Right lung (tissue), 5 donors: ENCODE results near the gene SOHLH1. TPM values are rescaled to one million over a fixed set of nuclear protein-coding genes. Genes with fewer than 3 reads are reported as not detected.
"Not testable (repeated sequence)": the region's sequence is repeated elsewhere in the genome, so short reads cannot be mapped to it uniquely, and the experiment has no call there.

Source experiments
- DNase-seq, 2 donors: peaks; one replicate each; pipeline ENCODE4 v3.0.0-alpha.2; 2013
- polyA plus RNA-seq, 5 donors: library from polyadenylated mRNA; unstranded; fragments of 120-200 nt; gene quantifications; one replicate each; pipeline versions ENCODE4 v1.2.1 to v1.2.3, GENCODE V29; 2013; ENCODE audit warnings: inconsistent platforms in 1 of 5, low replicate concordance in 1 of 5; ENCODE audit not compliant: insufficient read length in 5 of 5, insufficient read depth in 1 of 5

The SOHLH1 gene
- polyA plus RNA-seq, 5 donors = not detected

DNA sequence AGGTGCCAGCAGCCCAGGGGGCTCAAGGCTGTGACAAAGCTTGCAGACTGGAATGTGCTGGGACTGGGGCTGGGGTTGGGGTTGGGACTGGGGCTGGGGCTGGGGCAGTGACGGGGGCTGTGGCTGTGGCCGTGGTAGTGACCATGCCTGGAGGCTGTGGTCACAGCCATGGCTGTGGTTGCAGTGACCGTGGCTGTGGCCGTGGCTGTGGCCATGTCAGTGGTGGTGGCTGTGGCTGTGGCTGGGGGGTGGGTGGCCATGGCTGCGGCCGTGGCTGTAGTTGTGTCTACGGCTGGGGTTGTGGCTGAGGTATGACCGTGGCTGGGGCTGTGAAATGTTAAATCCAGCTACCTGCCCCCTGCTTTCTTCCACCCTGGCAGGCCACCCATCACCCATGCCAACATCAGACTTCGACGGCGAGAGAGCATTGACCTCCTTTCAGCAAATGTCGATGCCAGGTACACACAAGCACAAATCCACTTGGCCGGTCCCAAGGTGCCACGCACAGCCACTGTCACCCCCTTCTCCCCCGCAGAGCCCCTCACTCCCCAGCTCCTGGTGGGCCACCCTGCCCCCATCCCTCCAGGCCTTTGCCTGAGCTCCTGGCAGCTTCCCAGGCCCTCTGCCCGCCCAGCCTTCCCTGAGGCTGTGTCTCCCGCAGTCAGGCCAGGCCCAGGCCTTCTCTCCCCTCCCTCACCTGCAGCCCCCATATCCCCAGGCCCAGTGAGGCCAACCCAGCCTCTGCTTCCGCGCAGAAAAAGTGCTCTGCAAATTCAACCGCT, 20.9 kb downstream of the SOHLH1 start:
- DNase-seq = no peak

DNA sequence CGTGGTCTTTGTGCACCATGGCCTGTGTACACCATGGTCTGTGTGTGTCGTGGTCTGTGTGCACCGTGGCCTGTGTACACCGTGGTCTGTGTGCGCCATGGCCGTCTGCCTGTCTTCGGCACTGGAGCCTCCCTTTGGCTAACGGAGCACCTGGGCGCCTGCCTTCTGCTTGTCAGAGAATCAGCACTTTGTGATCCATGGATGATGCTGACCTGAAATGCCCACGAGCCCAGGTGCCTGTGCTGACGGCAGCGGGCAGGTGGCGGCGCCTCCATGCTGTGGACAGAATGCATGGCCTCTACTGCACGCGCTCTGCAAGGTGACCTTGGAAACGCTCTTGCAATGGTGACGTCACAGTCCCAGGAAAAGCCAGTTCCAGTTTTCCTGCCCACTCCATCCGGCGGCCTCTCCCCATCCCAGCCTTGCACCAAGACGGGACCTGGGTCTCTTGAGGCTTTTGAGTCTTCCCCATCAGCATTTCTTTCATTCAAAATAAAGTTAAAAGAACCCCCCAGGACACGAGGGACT, 21.6 kb downstream of the SOHLH1 start:
- DNase-seq = no peak

DNA sequence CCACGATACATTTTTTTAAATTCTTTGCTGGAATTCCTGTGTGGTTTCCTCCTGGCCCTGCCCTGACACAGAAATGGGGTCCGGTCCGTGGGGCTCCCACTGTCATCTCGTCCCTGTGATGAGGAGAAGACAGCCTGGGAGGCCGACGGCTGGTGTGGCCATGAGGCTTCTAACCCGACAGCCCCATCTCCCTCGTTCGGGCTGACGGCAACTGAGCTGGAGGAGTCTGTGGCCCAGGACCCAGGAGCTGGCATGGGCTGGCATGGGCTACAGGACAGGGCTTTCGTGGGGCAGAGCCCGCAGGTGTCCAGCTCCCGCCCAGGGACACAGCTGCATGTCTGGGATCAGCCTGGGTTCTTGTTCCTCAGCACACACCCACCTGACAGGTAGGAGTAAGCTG, 22.4 kb downstream of the SOHLH1 start:
- DNase-seq = no peak

DNA sequence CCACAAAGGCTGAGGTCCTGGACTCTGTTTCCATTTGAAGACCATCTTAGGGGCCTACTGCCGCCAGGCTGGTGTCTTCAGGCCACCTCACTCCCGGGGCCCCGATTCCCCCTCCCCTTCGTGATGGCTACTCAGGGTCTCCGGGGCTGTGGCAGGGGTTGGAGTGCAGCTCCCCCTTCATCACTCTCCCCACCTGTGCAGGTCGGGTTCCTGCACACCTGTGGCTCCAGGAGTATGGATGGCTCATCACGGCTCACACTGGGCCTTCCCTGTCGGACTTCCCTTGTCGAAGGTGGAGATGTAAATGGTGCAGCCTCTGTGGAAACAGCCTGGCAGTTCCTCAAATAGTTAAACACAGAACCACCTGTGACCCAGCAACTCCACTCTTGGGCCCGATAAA, 24.3 kb downstream of the SOHLH1 start:
- DNase-seq = no peak

DNA sequence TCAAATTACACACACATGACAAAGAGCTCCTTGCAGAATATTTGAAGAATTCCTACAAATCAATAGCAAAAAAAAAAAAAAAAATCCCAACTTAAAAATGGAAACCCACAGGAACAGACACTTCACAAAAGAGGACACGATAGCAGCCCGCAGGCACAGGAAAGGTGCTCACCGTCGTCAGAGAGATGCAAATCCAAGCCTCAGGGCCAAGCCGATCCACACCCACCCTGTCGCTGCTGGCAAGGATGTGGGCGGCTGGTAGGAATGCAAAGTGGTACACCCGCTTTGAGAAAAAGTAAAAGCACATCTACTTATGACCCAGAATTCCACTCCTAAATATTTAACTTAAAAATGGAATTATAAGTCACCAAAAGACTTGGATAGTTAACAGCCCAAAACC, 25.3 kb downstream of the SOHLH1 start:
- no peak for DNase-seq

DNA sequence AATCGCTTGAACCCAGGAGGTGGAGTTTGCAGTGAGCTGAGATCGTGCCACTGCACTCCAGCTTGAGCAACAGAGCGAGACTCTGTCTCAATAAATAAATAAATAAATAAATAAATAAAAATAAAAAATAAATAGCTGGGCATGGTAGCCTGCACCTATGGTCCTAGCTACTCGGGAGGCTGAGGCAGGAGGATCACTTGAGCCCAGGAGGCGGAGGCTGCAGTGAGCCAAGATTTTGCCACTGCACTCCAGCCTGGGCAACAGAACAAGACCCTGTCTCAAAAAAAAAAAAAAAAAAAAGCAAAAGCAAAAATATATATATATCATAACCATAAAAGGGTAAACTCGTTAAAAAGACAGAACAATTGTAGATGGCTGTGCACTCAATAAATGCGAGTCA, 26.5 kb downstream of the SOHLH1 start:
- not testable (repeated sequence) for DNase-seq

DNA sequence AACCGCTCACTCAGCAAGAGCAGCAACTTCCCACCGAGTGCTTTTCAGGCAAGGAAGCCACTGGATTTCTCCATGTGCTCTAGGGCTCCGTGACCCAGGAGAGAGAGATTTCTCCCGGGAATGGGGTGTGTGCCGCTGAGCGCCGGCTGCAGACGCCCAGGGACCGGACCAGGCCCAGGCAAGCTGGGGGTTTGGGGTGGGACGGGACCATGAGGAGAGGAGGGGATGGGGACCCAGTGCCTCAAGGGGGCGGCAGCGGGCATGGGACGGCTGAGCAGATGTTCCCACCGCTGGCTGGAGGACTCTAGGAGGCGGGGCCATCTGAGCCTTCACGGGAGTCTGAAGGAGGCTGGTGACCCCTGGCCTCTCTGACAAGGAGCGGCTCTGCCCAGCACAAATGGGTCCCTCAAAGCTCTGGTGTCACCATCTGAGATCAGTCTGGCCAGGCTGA, 27.7 kb downstream of the SOHLH1 start:
- DNase-seq = no peak

DNA sequence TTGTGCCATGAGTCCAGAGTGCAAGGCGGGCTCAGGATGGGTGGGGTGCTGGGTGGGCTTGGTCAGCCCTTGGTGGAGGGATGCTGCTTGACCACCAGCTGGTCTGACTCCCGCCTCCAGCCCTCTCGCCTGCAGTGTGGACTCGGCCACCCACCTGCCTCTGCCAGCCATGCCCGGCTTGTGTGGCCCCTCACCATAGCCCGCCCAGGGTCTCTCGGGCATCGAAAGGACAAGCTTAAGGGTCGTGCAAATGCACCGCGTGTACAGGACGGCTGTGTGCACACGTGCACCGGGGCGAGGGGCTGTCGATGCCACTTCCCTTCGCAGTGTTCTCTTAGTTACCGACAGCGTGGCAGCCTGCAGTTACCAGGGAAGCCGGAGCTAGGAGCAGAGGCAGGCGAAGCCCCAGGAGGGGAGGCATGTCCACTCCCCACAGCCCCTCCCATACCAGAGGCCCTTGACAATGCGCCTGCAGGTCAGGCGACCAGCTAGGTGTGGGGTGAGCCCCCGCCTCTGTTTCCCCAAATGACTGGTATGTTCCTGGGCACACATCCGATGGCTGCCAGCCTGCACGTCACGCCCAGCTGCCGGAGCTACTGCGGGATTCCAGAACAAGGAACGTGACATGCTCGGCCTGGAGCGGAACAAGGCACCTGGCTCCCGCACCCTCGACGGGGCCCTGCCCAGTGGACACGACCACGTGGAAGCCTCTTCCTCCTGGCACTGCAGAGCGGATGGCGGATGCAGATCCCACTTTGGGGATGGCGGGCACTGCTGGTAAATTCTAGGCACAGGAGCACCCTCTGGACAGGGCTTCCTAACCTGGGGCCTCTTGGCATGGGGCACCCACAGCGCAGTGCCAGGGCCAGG, 28.3 kb downstream of the SOHLH1 start:
- no peak for DNase-seq

DNA sequence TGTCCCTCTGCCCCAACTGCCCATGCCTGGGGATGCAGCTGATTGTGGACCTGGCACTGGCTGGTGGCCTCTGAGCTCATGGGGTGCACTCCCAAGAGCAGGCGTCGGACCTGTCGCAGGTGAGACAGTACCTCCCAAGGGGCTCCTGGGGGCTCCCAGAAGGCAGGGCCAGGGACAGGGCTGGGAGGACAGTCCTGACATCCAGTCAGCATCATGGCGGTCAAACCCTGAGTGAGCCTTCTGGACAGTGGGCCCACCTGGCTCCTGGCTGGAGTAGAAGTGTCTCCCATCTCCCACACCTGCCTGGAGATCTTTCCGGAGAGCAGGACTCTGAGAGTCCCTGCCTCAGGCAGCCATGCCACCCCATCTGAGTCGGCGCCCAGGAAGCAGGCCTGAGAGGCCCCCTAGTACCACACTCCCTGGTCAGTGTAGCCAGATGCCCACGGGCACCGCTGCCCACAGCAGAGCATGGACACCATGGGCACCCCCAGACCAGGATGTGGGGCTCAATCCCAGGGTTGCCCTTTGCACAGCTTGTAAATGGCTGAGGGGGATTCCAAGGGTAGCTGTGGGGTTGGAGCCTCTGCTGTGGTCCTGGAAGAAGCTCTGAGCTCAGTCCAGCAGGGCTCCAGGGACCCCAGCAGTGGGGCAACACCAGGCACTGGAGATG, 29.5 kb downstream of the SOHLH1 start:
- DNase-seq = no peak

DNA sequence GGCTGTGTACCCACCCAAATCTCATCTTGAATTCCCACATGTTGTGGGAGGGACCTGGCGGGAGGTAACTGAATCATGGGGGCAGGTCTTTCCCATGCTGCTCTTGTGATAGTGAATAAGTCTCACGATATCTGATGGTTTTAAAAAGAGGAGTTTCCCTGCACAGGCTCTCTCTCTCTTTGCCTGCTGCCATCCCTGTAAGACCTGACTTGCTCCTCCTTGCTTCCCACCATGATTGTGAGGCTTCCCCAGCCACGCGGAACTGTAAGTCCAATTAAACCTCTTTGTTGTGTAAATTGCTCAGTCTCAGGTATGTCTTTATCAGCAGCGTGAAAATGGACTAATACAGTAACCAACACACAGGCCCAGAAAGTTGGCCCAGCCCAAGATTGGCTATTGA, 30.3 kb downstream of the SOHLH1 start:
- DNase-seq = not testable (repeated sequence)

DNA sequence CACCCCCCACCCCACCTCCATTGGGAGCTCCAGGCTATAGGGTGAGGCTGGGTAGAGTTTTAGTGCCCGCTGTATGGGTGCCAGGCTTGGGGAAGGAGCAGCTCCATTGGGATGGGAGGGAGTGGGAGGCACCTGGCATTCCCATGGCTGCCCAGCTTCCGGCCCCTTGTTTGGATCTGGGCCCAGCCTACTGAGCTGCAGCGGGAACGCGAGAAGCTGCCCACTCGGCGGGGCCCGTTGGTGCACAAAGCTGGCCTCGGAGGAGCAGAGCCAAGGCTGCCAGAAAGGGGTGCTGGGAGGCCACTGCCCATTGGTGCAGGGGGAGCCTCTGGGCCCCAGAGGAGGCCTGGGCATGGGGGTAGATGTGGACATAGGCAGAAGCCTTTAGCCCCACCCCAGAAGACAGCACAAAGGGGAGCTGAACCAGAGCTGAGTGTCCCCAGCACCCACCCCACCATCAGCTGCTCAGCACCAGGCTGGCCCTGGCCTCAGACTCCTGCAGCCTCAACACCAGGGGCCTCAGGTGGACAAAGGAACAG, 31.7 kb downstream of the SOHLH1 start:
- DNase-seq = no peak

DNA sequence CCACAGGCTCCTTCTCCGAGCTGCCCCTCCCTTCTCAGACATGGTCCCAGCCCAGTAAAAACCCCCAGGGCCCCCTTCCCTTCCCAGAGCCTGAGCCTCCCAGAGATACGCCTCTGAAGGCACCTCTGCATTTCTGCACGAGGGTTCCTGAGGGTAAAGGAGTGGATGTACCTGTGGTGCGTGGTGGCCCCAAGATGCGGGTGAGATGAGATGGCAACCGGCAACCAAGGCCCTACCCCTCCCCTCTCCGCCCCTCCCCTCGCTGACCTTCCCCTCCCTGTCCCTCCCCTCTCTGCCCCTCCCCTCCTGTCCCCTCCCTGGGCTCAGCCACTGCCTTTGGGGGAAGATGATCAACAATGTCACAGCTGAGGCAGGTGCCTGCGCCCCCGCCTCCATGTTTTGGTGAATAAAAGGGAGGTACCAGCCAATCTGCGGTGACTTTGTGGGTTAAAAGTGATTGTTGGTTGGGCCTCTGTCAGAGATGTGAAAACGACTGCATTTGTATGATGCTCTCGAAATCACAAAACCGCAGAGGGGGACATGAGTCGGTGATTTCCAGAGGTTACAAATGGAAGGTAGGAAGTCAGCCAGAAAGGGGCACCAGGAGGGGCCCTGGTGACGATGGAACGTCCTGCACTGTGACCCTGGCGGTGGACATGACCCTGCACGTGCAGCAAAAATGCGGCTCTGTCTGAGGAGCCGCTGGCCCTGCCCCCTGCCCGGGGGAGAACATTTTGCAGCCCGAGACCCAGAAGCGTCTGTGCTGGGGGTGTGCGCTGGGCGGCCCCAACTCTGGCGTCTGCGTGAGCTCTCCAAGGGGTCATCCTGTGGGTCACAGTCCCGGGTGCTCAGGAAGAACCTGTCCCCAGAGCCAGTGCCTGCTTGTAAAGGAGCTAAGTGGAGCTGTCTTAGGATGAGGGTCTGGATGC, 32.5 kb downstream of the SOHLH1 start:
- DNase-seq = no peak

DNA sequence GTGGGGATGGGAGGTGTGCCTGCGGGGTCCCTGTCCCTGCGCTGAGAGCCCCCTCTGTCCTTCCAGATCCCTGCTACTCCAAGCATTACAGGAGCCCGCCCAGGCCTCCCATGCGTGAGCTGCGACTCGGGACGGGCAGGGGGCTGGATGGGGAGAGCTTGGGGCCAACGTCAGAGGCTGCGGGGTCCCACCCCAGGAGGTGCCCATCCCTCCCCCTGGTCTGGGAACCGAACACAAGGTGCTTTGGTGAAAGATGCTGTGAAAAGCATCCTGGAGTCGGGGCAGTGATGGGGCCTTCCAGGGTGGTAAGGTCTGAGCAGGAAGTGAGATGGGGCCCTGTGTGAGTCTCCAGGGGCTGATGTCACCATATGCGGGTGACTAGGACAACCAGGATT, 33.5 kb downstream of the SOHLH1 start:
- no peak for DNase-seq

DNA sequence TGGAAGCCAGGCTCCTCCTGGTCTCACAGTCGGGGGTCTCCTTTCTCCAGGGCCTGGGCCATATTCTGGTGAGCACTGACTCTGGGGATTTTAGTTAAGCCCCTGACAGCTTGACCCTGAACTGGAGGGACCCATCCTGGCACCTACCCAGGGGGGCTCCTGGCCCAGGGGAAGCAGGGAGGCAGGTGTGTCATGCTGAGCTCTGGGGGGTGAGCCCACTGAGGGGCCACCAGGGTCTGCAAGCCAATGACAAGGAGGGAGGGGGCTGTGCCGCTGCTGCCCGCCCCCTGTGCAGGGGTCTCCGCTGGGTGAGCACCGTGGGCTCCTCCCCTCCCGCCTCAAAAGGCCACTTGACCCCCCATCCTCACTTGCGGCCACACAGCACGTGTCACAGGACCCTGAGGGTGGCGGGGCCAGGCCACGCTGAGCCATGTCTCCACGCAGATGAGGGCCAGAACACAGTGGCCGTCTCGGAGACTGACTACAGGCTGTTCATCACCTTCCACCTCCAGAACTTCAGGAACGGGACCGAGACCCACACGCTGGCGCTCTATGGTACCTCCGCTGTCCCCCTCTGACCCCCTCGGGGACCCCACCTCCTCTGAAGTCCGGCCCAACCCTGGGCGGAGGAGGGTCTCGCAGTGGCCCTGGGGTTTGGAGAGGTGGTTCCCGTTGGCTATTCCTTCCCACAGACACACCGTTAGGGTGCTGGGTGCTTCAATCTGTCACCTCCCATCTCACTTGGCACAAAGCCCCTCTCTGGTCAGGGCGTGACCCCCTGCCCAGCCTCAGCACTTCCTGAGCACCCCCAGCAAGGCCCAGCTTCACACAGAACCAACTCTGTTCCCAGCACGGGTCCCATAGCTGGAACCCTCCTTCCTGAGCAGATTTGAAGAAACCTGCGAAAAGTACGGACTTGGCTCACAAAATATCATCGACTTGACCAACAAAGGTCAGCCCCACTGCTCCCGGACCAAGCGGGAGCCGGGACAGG, 34.2 kb downstream of the SOHLH1 start:
- no peak for DNase-seq

DNA sequence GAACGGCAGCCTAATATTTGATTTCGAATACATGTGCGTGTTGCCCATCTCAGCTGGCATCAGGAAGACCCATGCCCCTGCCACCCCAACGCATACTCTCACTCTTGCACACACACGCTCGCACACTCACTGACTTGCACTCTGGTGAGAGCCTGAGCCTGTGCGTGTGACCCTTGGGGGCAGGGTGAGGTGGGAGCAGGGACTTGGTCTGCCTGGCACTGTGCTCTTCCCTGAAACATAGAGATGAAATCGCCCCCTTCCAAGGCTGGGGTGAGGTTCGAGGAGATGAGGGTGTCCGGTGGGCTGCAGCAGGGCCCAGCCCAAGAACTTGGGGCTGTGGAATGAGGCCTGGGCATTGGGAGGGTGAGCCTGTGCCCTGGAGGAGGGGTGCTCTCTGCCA, 35.0 kb downstream of the SOHLH1 start:
- no peak for DNase-seq

DNA sequence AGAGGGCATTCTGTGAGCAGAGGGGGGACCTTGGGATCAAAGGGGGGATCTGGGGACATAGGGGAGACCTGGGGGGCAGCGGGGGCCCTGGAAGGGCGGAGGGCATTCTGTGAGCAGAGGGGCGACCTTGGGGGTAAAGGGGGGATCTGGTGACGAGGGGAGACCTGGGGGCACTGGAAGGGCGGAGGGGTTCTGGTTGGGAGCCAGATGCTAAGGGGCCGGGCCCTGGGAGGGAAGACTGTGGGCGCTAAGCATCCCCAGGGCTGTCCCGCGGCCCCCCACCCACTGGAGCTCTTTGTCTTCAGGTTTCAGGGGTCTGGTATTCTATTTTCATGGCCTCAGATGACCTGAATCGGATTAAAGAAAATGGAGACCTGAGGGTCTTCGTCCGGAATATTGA, 35.4 kb downstream of the SOHLH1 start:
- DNase-seq = no peak

DNA sequence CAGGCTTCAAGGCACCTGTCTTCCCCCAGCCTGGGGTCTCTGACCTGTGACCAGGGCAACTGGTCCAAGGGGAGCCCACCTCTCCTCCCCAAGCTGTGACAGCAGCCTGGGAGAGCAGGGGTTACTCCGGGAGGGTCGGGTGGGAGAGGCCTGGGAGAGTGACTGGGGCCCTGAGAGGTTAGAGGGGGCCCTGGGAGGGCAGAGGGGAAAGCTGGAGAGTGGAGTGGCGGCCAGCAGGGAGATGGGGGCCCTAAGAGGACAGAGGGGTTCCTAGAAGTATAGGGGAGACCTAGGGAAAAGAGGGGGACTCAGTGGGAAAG, 35.9 kb downstream of the SOHLH1 start:
- DNase-seq = no peak

DNA sequence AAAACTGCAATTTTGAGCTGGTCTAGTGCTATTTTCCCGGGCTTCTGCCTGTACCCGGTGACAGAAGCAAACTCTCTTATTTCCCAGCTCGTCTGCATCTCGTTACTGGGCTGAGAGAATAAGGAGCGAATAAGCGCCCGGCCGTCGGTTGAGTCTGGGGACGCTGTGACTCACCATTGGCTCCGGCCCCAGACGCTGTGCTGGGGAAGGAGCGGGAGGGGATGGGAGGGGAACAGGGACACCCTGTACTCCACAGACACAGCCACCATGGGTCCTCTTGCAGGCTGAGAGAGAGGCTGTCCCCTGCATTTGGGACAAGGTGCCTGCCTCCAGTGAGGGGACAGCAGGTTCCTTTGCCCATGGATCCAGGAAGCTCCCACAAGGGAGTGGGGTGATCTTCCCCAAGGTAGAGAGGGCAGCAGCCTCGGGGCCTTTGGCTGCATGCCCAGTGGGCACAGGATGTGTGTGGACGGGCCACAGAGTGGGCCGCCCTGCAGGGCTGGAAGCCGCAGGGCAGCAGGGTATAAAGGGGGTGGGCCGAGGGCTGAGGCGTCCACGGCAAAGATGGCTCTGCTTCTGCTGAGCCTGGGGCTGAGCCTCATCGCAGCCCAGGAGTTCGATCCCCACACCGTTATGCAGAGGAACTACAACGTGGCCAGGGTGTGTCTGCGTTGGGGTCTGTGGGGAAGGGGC, 36.4 kb downstream of the SOHLH1 start, which contains the start of gene LCN9:
TSS of gene LCN9 (plus strand) at position 552 of the 693 bp plus-strand sequence. CDS start at position 565, 13 bp downstream.
- no peak for DNase-seq
